Activated T-helper 1 cell treated with anti-CD3 and anti-CD28 coated beads, Interleukin-12 subunit alpha, Interleukin-12 subunit beta, Interleukin-2, Interleukin-4 antibody, amounts not matched to agents 30 ng/mL and 10 ng/mL and 1 ng/mL, durations not matched to agents 14 hours and 24 hours and 36 hours (primary cell): ENCODE measurements around the gene CSMD2. TPM values are rescaled to one million over a fixed set of nuclear protein-coding genes. Genes with fewer than 3 reads are reported as not detected.
"Not testable (repeated sequence)": the region's sequence is repeated elsewhere in the genome, so short reads cannot be mapped to it uniquely, and the experiment has no call there.

Experiments
- DNase-seq: peaks from one replicate; pipeline ENCODE4 v3.0.0; 2021; ENCODE audit warnings: low spot score
- H3K27ac Mint-ChIP-seq: one replicate; pipeline ENCODE4 v1.8.0; 2021; ENCODE audit warnings: mild to moderate bottlenecking, mixed read lengths
- H3K27me3 Mint-ChIP-seq: one replicate; pipeline ENCODE4 v1.8.0; 2022; ENCODE audit warnings: mild to moderate bottlenecking, moderate library complexity, mixed read lengths; ENCODE audit not compliant: insufficient read depth
- H3K36me3 Mint-ChIP-seq: one replicate; pipeline ENCODE4 v1.8.0; 2021; ENCODE audit warnings: low read depth, mixed read lengths
- H3K4me1 Mint-ChIP-seq: one replicate; pipeline ENCODE4 v1.8.0; 2021; ENCODE audit warnings: low read depth, mixed read lengths
- H3K4me3 Mint-ChIP-seq: one replicate; pipeline ENCODE4 v1.8.0; 2021; ENCODE audit warnings: mild to moderate bottlenecking, moderate library complexity, mixed read lengths
- H3K9me3 Mint-ChIP-seq: one replicate; pipeline ENCODE4 v1.8.0; 2021; ENCODE audit warnings: mixed read lengths
- intact Hi-C: fragments of 100-400 bp; cut with micrococcal nuclease; formaldehyde crosslinking; loops from one replicate; pipeline ENCODE4 v1.15.1; 2024
- total RNA-seq: library from RNA; stranded (reverse); gene quantifications from 2 replicates; pipeline ENCODE4 v1.2.3, GENCODE V29; 2022

The CSMD2 gene
- total RNA-seq, 1 donor from 2014 or later: not detected

DNA sequence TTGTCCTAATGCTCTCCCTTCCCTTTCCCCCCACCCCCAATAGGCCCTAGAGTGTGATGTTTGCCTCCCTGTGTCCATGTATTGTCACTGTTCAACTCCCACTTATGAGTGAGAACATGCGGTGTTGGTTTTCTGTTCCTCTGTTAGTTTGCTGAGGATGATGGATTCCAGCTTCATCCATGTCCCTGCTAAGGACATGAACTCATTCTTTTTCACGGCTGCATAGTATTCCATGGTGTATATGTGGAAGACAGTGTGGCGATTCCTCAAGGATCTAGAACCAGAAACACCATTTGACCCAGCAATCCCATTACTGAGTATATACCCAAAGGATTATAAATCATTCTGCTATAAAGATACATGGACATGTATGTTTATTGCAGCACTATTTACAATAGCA, 148.7 kb downstream of the CSMD2 start:
- H3K9me3 Mint-ChIP-seq, H3K4me3 Mint-ChIP-seq, DNase-seq, H3K27me3 Mint-ChIP-seq, intact Hi-C loops, H3K4me1 Mint-ChIP-seq, H3K36me3 Mint-ChIP-seq, H3K27ac Mint-ChIP-seq: not testable (repeated sequence)

DNA sequence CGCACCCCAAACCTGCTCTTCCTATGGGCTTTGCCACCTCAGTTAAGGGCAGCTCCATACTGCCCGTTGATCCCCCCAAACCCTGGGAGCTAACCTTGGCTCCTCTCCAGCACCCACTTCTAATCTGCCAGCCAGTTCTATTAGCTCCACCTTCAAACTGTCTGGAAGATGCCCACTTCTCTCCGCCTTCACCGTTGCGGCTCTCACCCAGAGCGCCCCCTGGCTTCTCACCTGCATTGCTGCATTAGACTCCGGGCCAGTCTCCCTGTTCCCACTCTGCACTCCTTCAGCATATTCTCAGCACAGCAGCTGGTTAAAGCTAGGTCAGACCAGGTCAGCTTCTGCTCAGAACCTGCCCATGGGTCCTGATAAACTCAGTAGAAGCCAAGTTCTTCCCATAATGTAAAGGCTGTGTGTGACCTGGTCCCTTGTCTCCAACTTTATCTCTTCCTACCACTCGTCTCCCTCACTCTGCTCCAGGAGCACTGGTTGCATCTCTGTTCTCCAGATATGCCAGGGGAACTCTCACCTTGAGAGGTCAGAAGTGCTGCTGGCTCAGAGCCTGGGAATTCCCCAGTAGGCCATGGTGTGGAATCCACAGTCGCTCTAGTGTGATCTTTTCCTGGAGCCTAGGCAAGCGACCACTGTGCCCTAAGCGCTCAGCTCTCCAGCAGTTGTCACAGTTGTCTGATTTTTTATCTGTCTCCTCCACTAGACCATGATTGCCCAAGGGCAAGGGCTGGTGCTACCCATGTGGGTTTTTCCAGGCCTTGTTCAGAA, 150.9 kb downstream of the CSMD2 start:
- Mint-ChIP-seq H3K36me3 (no peaks in the 10 kb centered on the region), H3K27ac (no peak overlapping the region), H3K27me3 (no peaks in the 10 kb centered on the region), H3K4me3 (no peak overlapping the region), H3K9me3 (no peaks in the 10 kb centered on the region), H3K4me1 (no peaks in the 10 kb centered on the region)
- DNase-seq: no peak
- intact Hi-C loops: no loop called here

DNA sequence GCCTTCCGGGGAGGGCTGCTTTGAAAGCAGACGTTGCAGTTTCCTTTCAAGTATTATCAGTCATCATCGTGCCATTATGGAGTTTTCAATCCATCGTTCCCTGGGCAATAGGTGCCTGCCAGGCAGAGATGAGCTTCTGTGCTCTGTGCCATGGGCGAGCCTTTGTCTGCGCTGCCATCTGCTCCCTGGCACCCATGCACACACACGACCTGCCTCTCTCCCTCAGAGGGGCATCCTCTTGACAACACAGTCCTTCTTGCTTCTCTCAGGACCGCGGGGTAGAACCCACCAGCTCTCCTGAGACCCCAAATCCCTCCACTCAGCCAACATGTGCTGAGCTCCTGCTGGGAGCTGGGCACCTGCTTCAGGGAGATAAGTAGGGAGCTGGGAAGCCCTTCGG, 151.9 kb downstream of the CSMD2 start:
- intact Hi-C loops: no loop called here
- Mint-ChIP-seq H3K27ac (no peak overlapping the region), H3K36me3 (no peaks in the 10 kb centered on the region)

DNA sequence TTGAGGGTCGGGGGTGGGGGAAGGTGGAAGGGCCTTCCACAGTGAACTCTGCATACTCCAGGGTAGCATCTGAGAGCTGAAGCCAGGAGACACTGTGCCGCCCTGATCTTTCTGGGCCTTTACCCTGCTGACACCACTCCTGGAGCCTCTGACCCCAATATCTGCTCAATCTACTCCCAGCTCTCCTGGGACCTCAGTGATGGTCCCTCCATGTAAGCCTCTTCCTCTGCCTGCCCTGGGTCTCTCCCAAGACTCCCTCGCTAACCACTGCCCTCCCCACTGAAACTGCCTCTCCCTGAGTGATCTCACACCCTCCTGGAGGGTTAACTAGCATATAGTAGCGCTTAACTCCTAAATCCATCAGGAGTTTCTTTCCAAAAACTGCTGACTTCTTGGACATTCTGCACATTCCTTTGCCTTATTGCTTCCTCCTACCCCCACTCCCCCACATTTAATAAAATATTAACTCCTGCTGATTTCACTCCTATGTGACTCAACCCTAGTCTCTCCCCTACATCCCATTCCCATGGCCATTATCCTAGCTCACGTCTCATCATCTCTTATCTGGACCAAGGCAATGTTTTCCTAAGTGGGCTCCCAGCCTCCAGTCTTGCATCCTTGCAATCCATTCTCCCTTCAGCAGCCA, 155.6 kb downstream of the CSMD2 start:
- H3K9me3 Mint-ChIP-seq: no peaks in the 10 kb centered on the region
- H3K4me1 Mint-ChIP-seq: no peaks in the 10 kb centered on the region
- no peak for DNase-seq
- H3K36me3 Mint-ChIP-seq: no peaks in the 10 kb centered on the region
- H3K27me3 Mint-ChIP-seq: peaks cover 3% of the 10 kb centered on the region
- intact Hi-C loops: no loop called here
- no peak overlapping the region for H3K4me3 Mint-ChIP-seq
- H3K27ac Mint-ChIP-seq: no peak overlapping the region

More for the DNA sequence above, 151.9 kb downstream of the CSMD2 start:
- no peak for DNase-seq
- peaks cover 3% of the 10 kb centered on the region for H3K27me3 Mint-ChIP-seq
- H3K4me1 Mint-ChIP-seq: no peaks in the 10 kb centered on the region
- no peak overlapping the region for H3K4me3 Mint-ChIP-seq
- H3K9me3 Mint-ChIP-seq: no peaks in the 10 kb centered on the region

DNA sequence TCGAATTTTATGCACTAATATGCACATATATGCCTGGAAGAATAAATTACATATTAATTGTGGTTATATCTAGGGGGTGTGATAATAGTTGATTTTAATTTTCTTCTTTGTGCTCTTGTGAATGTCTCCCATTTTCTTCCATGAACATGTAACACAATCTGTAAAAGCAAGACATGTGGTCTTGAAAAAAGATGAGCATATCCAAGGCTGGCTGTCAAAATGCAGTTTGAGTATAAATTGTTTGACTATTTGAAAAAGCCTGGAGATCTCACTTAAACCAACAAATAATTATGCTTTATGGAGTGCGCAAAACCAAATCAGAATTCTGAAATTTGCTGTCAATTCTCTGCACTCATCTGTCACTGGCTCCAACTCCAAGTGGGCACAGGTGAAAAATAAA, 157.3 kb downstream of the CSMD2 start:
- Mint-ChIP-seq H3K27ac (no peak overlapping the region), H3K4me1 (no peaks in the 10 kb centered on the region), H3K9me3 (no peaks in the 10 kb centered on the region), H3K36me3 (no peaks in the 10 kb centered on the region), H3K27me3 (peaks cover 3% of the 10 kb centered on the region), H3K4me3 (no peak overlapping the region)
- intact Hi-C loops: no loop called here
- DNase-seq: no peak

DNA sequence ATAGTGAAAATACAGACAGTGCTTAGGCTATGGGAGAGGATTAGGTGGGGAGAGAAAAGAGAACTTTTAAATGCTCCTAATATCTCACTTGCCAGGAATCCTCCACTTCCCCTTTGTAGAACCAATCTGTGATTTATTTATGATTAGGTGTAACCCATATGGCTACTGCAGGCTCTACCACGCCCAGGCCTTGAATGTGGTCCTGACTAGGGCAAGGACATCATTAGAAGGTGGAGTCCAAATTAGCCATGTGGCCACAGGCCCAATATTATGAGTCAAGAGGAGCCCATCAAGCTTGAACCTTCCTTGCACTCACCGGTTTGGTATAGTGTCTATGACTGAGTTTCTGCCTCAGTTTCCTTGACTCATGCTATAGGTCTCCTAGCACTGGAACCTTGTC, 159.7 kb downstream of the CSMD2 start:
- Mint-ChIP-seq H3K27me3 (peaks cover 5% of the 10 kb centered on the region), H3K9me3 (no peaks in the 10 kb centered on the region), H3K4me3 (no peak overlapping the region), H3K4me1 (no peaks in the 10 kb centered on the region), H3K27ac (no peak overlapping the region), H3K36me3 (no peaks in the 10 kb centered on the region)
- intact Hi-C loops: no loop called here
- no peak for DNase-seq

DNA sequence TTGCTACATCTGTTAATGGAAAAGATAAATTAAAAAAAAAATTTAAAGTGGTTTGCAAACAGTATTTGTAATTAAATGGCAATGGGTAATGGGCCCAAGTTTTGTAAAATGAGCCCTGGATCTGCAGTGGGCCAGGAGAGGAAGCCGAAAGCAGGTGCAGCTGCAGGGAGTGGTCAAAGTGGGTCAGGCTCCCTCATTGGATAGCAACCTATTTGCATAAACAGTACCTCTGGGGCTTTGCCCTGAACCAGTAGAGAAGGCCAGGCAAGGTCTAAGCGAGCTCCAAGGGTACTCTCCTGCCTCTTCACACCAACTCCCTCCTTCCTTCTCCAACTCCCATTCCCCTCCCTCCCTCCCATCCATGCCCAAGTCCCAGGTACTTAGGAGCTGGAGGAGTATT, 162.2 kb downstream of the CSMD2 start:
- no peaks in the 10 kb centered on the region for H3K9me3 Mint-ChIP-seq
- intact Hi-C loops: no loop called here
- H3K4me3 Mint-ChIP-seq: no peak overlapping the region
- H3K27me3 Mint-ChIP-seq: peaks cover 2% of the 10 kb centered on the region
- no peak for DNase-seq
- H3K36me3 Mint-ChIP-seq: no peaks in the 10 kb centered on the region
- H3K4me1 Mint-ChIP-seq: no peaks in the 10 kb centered on the region
- no peak overlapping the region for H3K27ac Mint-ChIP-seq

DNA sequence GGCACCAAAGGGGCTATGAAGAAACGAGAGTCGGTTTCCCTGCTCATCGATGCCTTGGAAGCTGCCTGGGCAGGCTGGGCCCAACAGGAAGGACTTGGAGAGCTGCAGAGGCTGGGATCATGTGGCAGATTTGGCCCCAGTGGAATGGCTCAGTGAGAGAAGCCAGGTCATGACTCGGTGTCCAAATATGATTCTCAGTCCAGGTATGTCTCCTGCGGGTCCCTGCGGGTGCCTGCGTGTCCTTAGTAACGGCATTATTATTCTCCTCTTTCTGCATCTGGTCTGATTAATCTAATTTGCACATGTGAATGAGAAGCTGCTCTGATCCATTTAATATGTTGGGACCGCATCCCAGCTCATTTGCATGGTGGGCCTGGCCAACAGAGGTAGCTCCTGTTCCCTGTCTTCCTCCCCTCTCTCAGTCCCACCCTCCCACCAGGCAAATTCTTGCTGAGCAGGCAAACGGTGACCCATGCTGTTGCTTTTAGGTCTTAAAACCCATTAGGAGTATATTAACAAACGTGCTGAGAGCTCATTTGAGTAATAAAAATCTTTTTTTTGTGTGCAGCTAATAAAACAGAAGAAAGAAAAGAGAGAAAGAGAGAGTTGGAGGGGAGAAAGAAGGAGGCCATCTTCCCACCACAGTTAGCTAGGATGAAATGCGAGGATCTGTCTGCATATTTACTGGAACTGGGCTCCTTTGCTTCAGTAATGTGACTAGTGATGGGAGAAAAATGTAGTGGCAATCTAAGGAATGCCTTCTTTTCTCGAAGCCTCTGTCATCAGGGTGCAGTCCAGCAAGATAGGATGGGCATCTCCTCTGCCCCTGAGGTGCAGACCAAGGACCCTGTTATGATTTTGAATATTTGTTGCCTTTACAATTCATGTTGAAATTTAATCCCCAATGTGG, 167.6 kb downstream of the CSMD2 start:
- Mint-ChIP-seq H3K4me3 (no peak overlapping the region), H3K27me3 (peaks cover 2% of the 10 kb centered on the region), H3K9me3 (no peaks in the 10 kb centered on the region), H3K4me1 (no peaks in the 10 kb centered on the region), H3K36me3 (no peaks in the 10 kb centered on the region), H3K27ac (no peak overlapping the region)
- intact Hi-C loops: no loop called here
- no peak for DNase-seq

DNA sequence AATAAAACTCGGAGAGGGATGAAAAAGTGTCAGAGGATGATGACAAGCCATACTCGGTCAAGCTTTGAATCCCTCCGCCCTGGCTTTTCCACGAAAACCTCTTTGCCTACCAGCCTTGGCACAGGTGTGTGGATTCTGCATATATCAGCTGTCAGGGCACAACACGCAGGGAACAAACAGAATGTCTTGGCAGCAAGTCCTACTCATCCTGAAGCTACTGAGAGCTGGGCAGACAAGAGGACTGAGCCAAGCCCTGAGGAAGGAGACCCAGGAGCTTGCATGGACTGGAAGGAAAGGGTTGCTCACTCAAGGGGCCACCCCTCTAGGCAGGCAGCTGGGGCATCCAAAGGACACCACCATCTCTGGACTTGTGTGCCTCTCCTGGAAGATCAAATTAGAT, 168.7 kb downstream of the CSMD2 start:
- intact Hi-C loops: no loop called here
- no peak for DNase-seq
- Mint-ChIP-seq H3K27me3 (peaks cover 2% of the 10 kb centered on the region), H3K36me3 (no peaks in the 10 kb centered on the region), H3K9me3 (no peaks in the 10 kb centered on the region), H3K4me1 (no peaks in the 10 kb centered on the region), H3K27ac (no peak overlapping the region), H3K4me3 (no peak overlapping the region)

DNA sequence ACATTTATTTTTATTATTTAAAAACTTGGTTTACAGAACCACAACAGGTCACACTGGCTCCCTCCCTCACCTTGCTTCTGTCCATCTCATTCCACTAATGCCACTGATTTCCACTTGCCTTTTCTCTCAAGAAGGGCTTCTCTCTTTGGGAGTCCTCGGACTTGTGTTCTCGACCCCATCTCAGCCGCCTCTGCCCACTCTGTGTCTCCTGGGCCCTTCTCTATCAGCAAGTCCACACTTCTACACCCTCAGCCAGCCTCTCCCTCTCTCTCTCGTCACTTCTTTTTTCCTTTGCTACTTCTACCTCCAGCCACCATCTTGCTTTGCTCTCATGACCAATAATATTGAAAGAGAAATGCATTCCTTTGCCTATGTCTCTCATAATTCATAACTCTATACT, 171.7 kb downstream of the CSMD2 start:
- no peaks in the 10 kb centered on the region for H3K9me3 Mint-ChIP-seq

DNA sequence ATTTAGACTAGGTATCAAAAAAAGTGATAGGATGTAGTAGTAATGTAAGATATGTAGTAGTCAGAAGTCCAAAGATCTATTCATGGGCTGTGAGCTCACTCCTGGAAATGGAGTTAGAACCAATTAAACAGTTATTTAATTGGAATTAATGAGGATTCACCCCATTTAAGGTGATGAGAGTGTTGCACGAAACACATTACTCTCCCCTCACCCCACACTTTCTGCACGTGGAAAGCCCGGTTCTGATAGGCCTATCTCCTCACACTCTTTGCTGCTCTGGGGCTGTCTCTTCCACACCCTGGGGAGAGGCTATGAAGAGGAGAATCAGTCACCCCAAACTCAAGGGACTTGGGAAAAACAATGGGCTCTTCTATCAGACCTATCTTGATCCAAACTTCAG, 174.7 kb downstream of the CSMD2 start:
- Mint-ChIP-seq H3K9me3 (no peaks in the 10 kb centered on the region), H3K4me1 (no peaks in the 10 kb centered on the region), H3K27ac (no peak overlapping the region), H3K36me3 (no peaks in the 10 kb centered on the region), H3K27me3 (no peaks in the 10 kb centered on the region), H3K4me3 (no peak overlapping the region)
- no peak for DNase-seq
- intact Hi-C loops: no loop called here

More for the DNA sequence above, 171.7 kb downstream of the CSMD2 start:
- Mint-ChIP-seq H3K27ac (no peak overlapping the region), H3K4me3 (no peak overlapping the region), H3K27me3 (no peaks in the 10 kb centered on the region), H3K36me3 (no peaks in the 10 kb centered on the region), H3K4me1 (no peaks in the 10 kb centered on the region)
- intact Hi-C loops: no loop called here
- no peak for DNase-seq

DNA sequence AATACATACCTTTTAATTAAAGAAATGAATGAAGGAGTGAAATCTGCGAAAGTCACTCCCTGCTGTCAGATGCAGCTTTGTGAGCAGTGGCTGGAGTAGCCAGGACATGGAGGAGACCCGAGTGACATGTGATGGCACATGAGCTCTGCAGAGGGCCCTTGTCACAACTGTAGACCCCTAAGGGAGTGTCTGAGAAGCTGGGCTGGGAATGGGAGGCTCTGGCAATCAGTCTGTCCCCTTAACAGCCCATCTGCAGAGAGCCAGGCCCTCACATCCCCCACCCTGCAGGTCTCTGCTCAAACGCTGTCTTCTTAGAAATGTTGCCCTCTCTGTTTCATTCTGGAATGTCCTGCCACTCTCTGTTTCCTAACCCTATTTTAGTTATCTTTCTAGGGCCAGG, 176.9 kb downstream of the CSMD2 start:
- Mint-ChIP-seq H3K4me3 (no peak overlapping the region), H3K27ac (no peak overlapping the region), H3K4me1 (no peaks in the 10 kb centered on the region), H3K27me3 (no peaks in the 10 kb centered on the region), H3K36me3 (no peaks in the 10 kb centered on the region), H3K9me3 (no peaks in the 10 kb centered on the region)
- DNase-seq: no peak
- intact Hi-C loops: no loop called here
